Activated T-cell treated with anti-CD3 and anti-CD28 coated beads, Interleukin-2, amount 50 U/mL, for 72 hours (primary cell): ENCODE measurements around the gene FAM135A. TPM values are rescaled to one million over a fixed set of nuclear protein-coding genes. Genes with fewer than 3 reads are reported as not detected.
A peak's percentile ranks its signal among the peaks of the same experiment; 100 is the strongest.

ENCODE experiments used
- ATAC-seq, 2 donors: fragments of 150-1000 bp; cut with Tn5 transposase; replicated peaks in 1 of 2; 2 replicates each; pipeline ENCODE4 v1.10.0; 2021; ENCODE audit warnings: moderate library complexity in 2 of 2, mild to moderate bottlenecking in 1 of 2
- DNase-seq, 2 donors: peaks; one replicate each; pipeline ENCODE4 v3.0.0; 2021 to 2022; ENCODE audit warnings: mixed read lengths in 1 of 2
- H3K27ac Mint-ChIP-seq: one replicate; pipeline ENCODE4 v1.8.0; 2022; ENCODE audit warnings: mild to moderate bottlenecking, moderate library complexity, mixed read lengths
- H3K27me3 Mint-ChIP-seq: one replicate; pipeline ENCODE4 v1.8.0; 2022; ENCODE audit warnings: low read depth, mixed read lengths
- H3K36me3 Mint-ChIP-seq, 2 donors: one replicate each; pipeline ENCODE4 v1.8.0; 2022; ENCODE audit warnings: mixed read lengths in 2 of 2, mild to moderate bottlenecking in 1 of 2; ENCODE audit not compliant: insufficient read depth in 2 of 2
- H3K4me1 Mint-ChIP-seq: one replicate; pipeline ENCODE4 v1.8.0; 2022; ENCODE audit warnings: low read depth, mixed read lengths
- H3K4me3 Mint-ChIP-seq, 2 donors: one replicate each; pipeline ENCODE4 v1.8.0; 2022; ENCODE audit warnings: mild to moderate bottlenecking in 2 of 2, mixed read lengths in 2 of 2, moderate library complexity in 2 of 2
- H3K9me3 Mint-ChIP-seq, 2 donors: one replicate each; pipeline ENCODE4 v1.8.0; 2022; ENCODE audit warnings: mixed read lengths in 2 of 2
- total RNA-seq, 2 donors: library from RNA; stranded (reverse); gene quantifications; one replicate each; pipeline ENCODE4 v1.2.3, GENCODE V29; 2022

FAM135A gene
- total RNA-seq, 2 donors from 2014 or later: 11.4 to 12.6 TPM

GRCh38 chr6:70381417-70381782, 31.9 kb upstream of the FAM135A start:
- no peak for ATAC-seq
- Mint-ChIP-seq H3K36me3 (no peaks in the 10 kb centered on the region), H3K27ac (no peak overlapping the region), H3K27me3 (peaks cover 4% of the 10 kb centered on the region), H3K9me3 (no peaks in the 10 kb centered on the region), H3K4me3 (no peak overlapping the region), H3K4me1 (no peaks in the 10 kb centered on the region)
- DNase-seq: no peak

- Mint-ChIP-seq H3K9me3 (no peaks in the 10 kb centered on the region), H3K27ac (no peak overlapping the region), H3K4me3 (no peak overlapping the region), H3K36me3 (no peaks in the 10 kb centered on the region), H3K27me3 (no peaks in the 10 kb centered on the region), H3K4me1 (no peaks in the 10 kb centered on the region)
- ATAC-seq (no peak), DNase-seq (no peak)
Observed at GRCh38 chr6:70385901-70386300, 27.4 kb upstream of the FAM135A start.

GRCh38 chr6:70388814-70389213, 24.5 kb upstream of the FAM135A start:
- H3K4me3 Mint-ChIP-seq: no peak overlapping the region
- no peaks in the 10 kb centered on the region for H3K4me1 Mint-ChIP-seq
- no peaks in the 10 kb centered on the region for H3K36me3 Mint-ChIP-seq
- no peak for DNase-seq
- ATAC-seq: no peak
- no peaks in the 10 kb centered on the region for H3K9me3 Mint-ChIP-seq
- H3K27me3 Mint-ChIP-seq: peaks cover 13% of the 10 kb centered on the region
- no peak overlapping the region for H3K27ac Mint-ChIP-seq

GRCh38 chr6:70389261-70389660, 24.0 kb upstream of the FAM135A start:
- Mint-ChIP-seq H3K4me3 (no peak overlapping the region), H3K27me3 (peaks cover 13% of the 10 kb centered on the region), H3K27ac (no peak overlapping the region), H3K9me3 (no peaks in the 10 kb centered on the region), H3K36me3 (no peaks in the 10 kb centered on the region), H3K4me1 (no peaks in the 10 kb centered on the region)
- ATAC-seq (no peak), DNase-seq (no peak)

- DNase-seq (no peak), ATAC-seq (no peak)
- Mint-ChIP-seq H3K27ac (no peak overlapping the region), H3K9me3 (no peaks in the 10 kb centered on the region), H3K27me3 (peaks cover 13% of the 10 kb centered on the region), H3K36me3 (no peaks in the 10 kb centered on the region), H3K4me3 (no peak overlapping the region), H3K4me1 (no peaks in the 10 kb centered on the region)
Observed at GRCh38 chr6:70390067-70390466, 23.2 kb upstream of the FAM135A start.

GRCh38 chr6:70391492-70391891, 21.8 kb upstream of the FAM135A start:
- no peak overlapping the region for H3K27ac Mint-ChIP-seq
- no peaks in the 10 kb centered on the region for H3K9me3 Mint-ChIP-seq
- H3K4me3 Mint-ChIP-seq: no peak overlapping the region
- H3K36me3 Mint-ChIP-seq: no peaks in the 10 kb centered on the region
- no peaks in the 10 kb centered on the region for H3K4me1 Mint-ChIP-seq
- ATAC-seq: no peak
- H3K27me3 Mint-ChIP-seq: peaks cover 13% of the 10 kb centered on the region
- DNase-seq: no peak

GRCh38 chr6:70394518-70395300, 18.6 kb upstream of the FAM135A start:
- H3K27me3 Mint-ChIP-seq: peaks cover 22% of the 10 kb centered on the region
- no peaks in the 10 kb centered on the region for H3K9me3 Mint-ChIP-seq
- DNase-seq (no peak), ATAC-seq (no peak)
- no peaks in the 10 kb centered on the region for H3K4me1 Mint-ChIP-seq
- H3K36me3 Mint-ChIP-seq: no peaks in the 10 kb centered on the region
- H3K4me3 Mint-ChIP-seq: no peak overlapping the region
- H3K27ac Mint-ChIP-seq: no peak overlapping the region

GRCh38 chr6:70395301-70395672, 18.0 kb upstream of the FAM135A start:
- Mint-ChIP-seq H3K27me3 (peaks cover 27% of the 10 kb centered on the region), H3K36me3 (no peaks in the 10 kb centered on the region), H3K4me3 (no peak overlapping the region), H3K27ac (no peak overlapping the region), H3K9me3 (no peaks in the 10 kb centered on the region), H3K4me1 (no peaks in the 10 kb centered on the region)
- no peak for ATAC-seq
- no peak for DNase-seq

GRCh38 chr6:70396163-70396562, 17.1 kb upstream of the FAM135A start:
- no peak for ATAC-seq
- no peaks in the 10 kb centered on the region for H3K9me3 Mint-ChIP-seq
- H3K27me3 Mint-ChIP-seq: peaks cover 26% of the 10 kb centered on the region
- no peak overlapping the region for H3K27ac Mint-ChIP-seq
- H3K4me3 Mint-ChIP-seq: no peak overlapping the region
- no peak for DNase-seq
- H3K4me1 Mint-ChIP-seq: no peaks in the 10 kb centered on the region
- H3K36me3 Mint-ChIP-seq: no peaks in the 10 kb centered on the region

GRCh38 chr6:70396796-70397729, 16.2 kb upstream of the FAM135A start:
- Mint-ChIP-seq H3K27ac (no peak overlapping the region), H3K27me3 (peaks cover 17% of the 10 kb centered on the region), H3K36me3 (no peaks in the 10 kb centered on the region), H3K9me3 (no peaks in the 10 kb centered on the region), H3K4me3 (no peak overlapping the region), H3K4me1 (no peaks in the 10 kb centered on the region)
- ATAC-seq (no peak), DNase-seq (no peak)

GRCh38 chr6:70398783-70399728, 14.3 kb upstream of the FAM135A start:
- no peaks in the 10 kb centered on the region for H3K9me3 Mint-ChIP-seq
- no peak overlapping the region for H3K4me3 Mint-ChIP-seq
- ATAC-seq (peak in 1 of 2 donors; percentile 50), DNase-seq (no peak)
- H3K36me3 Mint-ChIP-seq: no peaks in the 10 kb centered on the region
- H3K4me1 Mint-ChIP-seq: no peaks in the 10 kb centered on the region
- H3K27ac Mint-ChIP-seq: no peak overlapping the region
- H3K27me3 Mint-ChIP-seq: peaks cover 33% of the 10 kb centered on the region

- H3K4me3 Mint-ChIP-seq: no peak overlapping the region
- DNase-seq (no peak), ATAC-seq (no peak)
- H3K4me1 Mint-ChIP-seq: no peaks in the 10 kb centered on the region
- peaks cover 25% of the 10 kb centered on the region for H3K27me3 Mint-ChIP-seq
- no peak overlapping the region for H3K27ac Mint-ChIP-seq
- H3K9me3 Mint-ChIP-seq: no peaks in the 10 kb centered on the region
- no peaks in the 10 kb centered on the region for H3K36me3 Mint-ChIP-seq
Observed at GRCh38 chr6:70404658-70405057, 8.7 kb upstream of the FAM135A start.

GRCh38 chr6:70409216-70409615, 4.1 kb upstream of the FAM135A start:
- Mint-ChIP-seq H3K27me3 (no peaks in the 10 kb centered on the region), H3K4me1 (peaks cover 12% of the 10 kb centered on the region), H3K36me3 (peaks cover 4 to 8% of the 10 kb centered on the region in 2 donors), H3K27ac (no peak overlapping the region), H3K4me3 (no peak overlapping the region), H3K9me3 (no peaks in the 10 kb centered on the region)
- ATAC-seq: no peak
- DNase-seq: no peak
